Uterus (tissue), 2 donors: ENCODE measurements around the gene GALNT9.

Experiments
- CTCF ChIP-seq, 4 experiments: fragments of 200-600 bp in 2 of 4; fragments of 450-650 bp in 2 of 4; sonication (generic) in 2 of 4; IDR thresholded peaks; one replicate each; pipeline ENCODE4 v1.5.1; 2016 to 2019; ENCODE audit warnings: antibody characterized with exemption in 4 of 4, mild to moderate bottlenecking in 2 of 4, moderate library complexity in 1 of 4
- POLR2A ChIP-seq, 2 donors: fragments of 450-650 bp; IDR thresholded peaks; one replicate each; pipeline ENCODE4 v1.6.1; 2016; ENCODE audit warnings: antibody characterized with exemption in 2 of 2, mild to moderate bottlenecking in 1 of 2, moderate library complexity in 1 of 2

GRCh38 chr12:132237772-132238487, 91.5 kb downstream of the GALNT9 start:
- no peak for TF ChIP-seq CTCF (IDR thresholded peaks at IDR 0.05)
- TF ChIP-seq POLR2A (IDR thresholded peaks at IDR 0.05): no peak
